ENCODE measurements around the gene TK1. TPM values are rescaled to one million over a fixed set of nuclear protein-coding genes. Genes with fewer than 3 reads are reported as not detected.

Gene TK1
- total RNA-seq, 1 experiment from 2014 or later, result 288 TPM

GRCh38 chr17:78225088-78225865, 38.4 kb upstream of the TK1 start:
- Histone ChIP-seq H3K27me3 (no peaks in the 10 kb centered on the region), H3K9me3 (no peaks in the 10 kb centered on the region), H3K36me3 (peaks cover 47% of the 10 kb centered on the region), H3K4me3 (no peak overlapping the region)
- no peak for DNase-seq

GRCh38 chr17:78224231-78225087, 37.6 kb upstream of the TK1 start:
- no peak for DNase-seq
- H3K27me3 ChIP-seq, result no peaks in the 10 kb centered on the region
- H3K36me3 ChIP-seq, result peaks cover 53% of the 10 kb centered on the region
- H3K4me3 ChIP-seq, result no peak overlapping the region
- no peaks in the 10 kb centered on the region for H3K9me3 ChIP-seq

GRCh38 chr17:78223765-78224164, 36.9 kb upstream of the TK1 start:
- no peak for DNase-seq
- no peaks in the 10 kb centered on the region for H3K9me3 ChIP-seq
- no peaks in the 10 kb centered on the region for H3K27me3 ChIP-seq

GRCh38 chr17:78223061-78223460, 36.2 kb upstream of the TK1 start:
- H3K36me3 ChIP-seq, result peaks cover 67% of the 10 kb centered on the region

More at GRCh38 chr17:78223765-78224164, 36.9 kb upstream of the TK1 start:
- peaks cover 60% of the 10 kb centered on the region for H3K36me3 ChIP-seq
- H3K4me3 ChIP-seq, result no peak overlapping the region

GRCh38 chr17:78219396-78220150, 32.7 kb upstream of the TK1 start:
- no peak overlapping the region for H3K4me3 ChIP-seq
- no peak for DNase-seq
- peaks cover 93% of the 10 kb centered on the region for H3K36me3 ChIP-seq
- H3K27me3 ChIP-seq, result no peaks in the 10 kb centered on the region
- H3K9me3 ChIP-seq, result no peaks in the 10 kb centered on the region

More at GRCh38 chr17:78223061-78223460, 36.2 kb upstream of the TK1 start:
- Histone ChIP-seq H3K4me3 (no peak overlapping the region), H3K9me3 (no peaks in the 10 kb centered on the region), H3K27me3 (no peaks in the 10 kb centered on the region)
- no peak for DNase-seq

- H3K36me3 ChIP-seq, result peaks cover 52% of the 10 kb centered on the region
- H3K4me3 ChIP-seq, result peak overlapping the region; percentile 85
- no peaks in the 10 kb centered on the region for H3K27me3 ChIP-seq
- no peaks in the 10 kb centered on the region for H3K9me3 ChIP-seq
- no peak for DNase-seq
Measured at GRCh38 chr17:78214706-78215061, 27.8 kb upstream of the TK1 start.

GRCh38 chr17:78214016-78214705, 27.3 kb upstream of the TK1 start, which contains the start of gene BIRC5:
Gene BIRC5 (plus strand): TSS chr17:78214253. CDS start chr17:78214317, 64 bp downstream.
- Histone ChIP-seq H3K4me3 (peak within 1 kb of the TSS; percentile 85), H3K9me3 (no peaks in the 10 kb centered on the region), H3K36me3 (peaks cover 47% of the 10 kb centered on the region), H3K27me3 (no peaks in the 10 kb centered on the region)
- peak; percentile 93 for DNase-seq

- Histone ChIP-seq H3K9me3 (no peaks in the 10 kb centered on the region), H3K36me3 (peaks cover 15% of the 10 kb centered on the region), H3K27me3 (no peaks in the 10 kb centered on the region), H3K4me3 (no peak overlapping the region)
- no peak for DNase-seq
Measured at GRCh38 chr17:78211032-78211431, 24.2 kb upstream of the TK1 start.

GRCh38 chr17:78210111-78210510, 23.3 kb upstream of the TK1 start:
- Histone ChIP-seq H3K36me3 (peaks cover 8% of the 10 kb centered on the region), H3K27me3 (no peaks in the 10 kb centered on the region), H3K9me3 (no peaks in the 10 kb centered on the region), H3K4me3 (no peak overlapping the region)
- no peak for DNase-seq

GRCh38 chr17:78208486-78208885, 21.6 kb upstream of the TK1 start:
- no peaks in the 10 kb centered on the region for H3K27me3 ChIP-seq
- no peaks in the 10 kb centered on the region for H3K36me3 ChIP-seq
- no peaks in the 10 kb centered on the region for H3K9me3 ChIP-seq
- DNase-seq, result no peak
- no peak overlapping the region for H3K4me3 ChIP-seq

GRCh38 chr17:78206298-78206697, 19.4 kb upstream of the TK1 start:
- Histone ChIP-seq H3K27me3 (no peaks in the 10 kb centered on the region), H3K4me3 (no peak overlapping the region), H3K9me3 (no peaks in the 10 kb centered on the region), H3K36me3 (no peaks in the 10 kb centered on the region)
- DNase-seq, result no peak

- Histone ChIP-seq H3K36me3 (0 out of 2 replicates have a peak, but pooled peaks cover 3% of the 10 kb centered on the region), H3K9me3 (no peaks in the 10 kb centered on the region)
Measured at GRCh38 chr17:78205124-78205775, 18.4 kb upstream of the TK1 start.

GRCh38 chr17:78204387-78205123, 17.7 kb upstream of the TK1 start:
- Histone ChIP-seq H3K4me3 (no peak overlapping the region), H3K27me3 (no peaks in the 10 kb centered on the region), H3K9me3 (no peaks in the 10 kb centered on the region), H3K36me3 (0 out of 2 replicates have a peak, but pooled peaks cover 3% of the 10 kb centered on the region)
- DNase-seq, result no peak

More at GRCh38 chr17:78205124-78205775, 18.4 kb upstream of the TK1 start:
- DNase-seq, result no peak
- Histone ChIP-seq H3K4me3 (no peak overlapping the region), H3K27me3 (no peaks in the 10 kb centered on the region)

GRCh38 chr17:78202666-78203065, 15.8 kb upstream of the TK1 start:
- H3K9me3 ChIP-seq, result no peaks in the 10 kb centered on the region
- DNase-seq, result no peak
- H3K4me3 ChIP-seq, result no peak overlapping the region
- H3K36me3 ChIP-seq, result peaks cover 9% of the 10 kb centered on the region
- no peaks in the 10 kb centered on the region for H3K27me3 ChIP-seq

- Histone ChIP-seq H3K36me3 (peaks cover 24% of the 10 kb centered on the region), H3K27me3 (no peaks in the 10 kb centered on the region), H3K4me3 (no peak overlapping the region), H3K9me3 (no peaks in the 10 kb centered on the region)
- no peak for DNase-seq
Measured at GRCh38 chr17:78200451-78200850, 13.6 kb upstream of the TK1 start.

Data from MG63 (cell line).